Right atrium auricular region (tissue), 2 donors: ENCODE results near the gene STAP1. TPM values are rescaled to one million over a fixed set of nuclear protein-coding genes. Genes with fewer than 3 reads are reported as not detected.

ENCODE experiments used
- DNase-seq: peaks from one replicate; pipeline ENCODE4 v3.0.0-alpha.2; 2019; ENCODE audit warnings: low spot score
- H3K27ac ChIP-seq, 2 donors: fragments of 200-600 bp; sonication (generic); 1 replicate in 1 of 2; 2 replicates in 1 of 2; pipeline ENCODE4 v1.5.1; 2016 to 2019
- H3K27me3 ChIP-seq, 2 donors: fragments of 200-600 bp; sonication (generic); one replicate each; pipeline versions ENCODE4 v1.5.1 to v1.6.0; 2017 to 2019
- H3K36me3 ChIP-seq: fragments of 200-600 bp; sonication (generic); one replicate; pipeline ENCODE4 v1.5.1; 2016
- H3K4me1 ChIP-seq, 2 donors: fragments of 200-600 bp; sonication (generic); one replicate each; pipeline versions ENCODE4 v1.5.1 to v1.6.0; 2017 to 2019
- H3K4me3 ChIP-seq, 2 donors: fragments of 200-600 bp; sonication (generic); 1 replicate in 1 of 2; 2 replicates in 1 of 2; pipeline ENCODE4 v1.5.1; 2017 to 2019; ENCODE audit warnings: mild to moderate bottlenecking in 1 of 2, moderate library complexity in 1 of 2
- H3K9me3 ChIP-seq, 2 donors: fragments of 200-600 bp; sonication (generic); one replicate each; pipeline ENCODE4 v1.5.1; 2019
- CTCF ChIP-seq, 2 donors: fragments of 200-600 bp; sonication (generic); IDR thresholded peaks; one replicate each; pipeline ENCODE4 v1.5.1; 2019; ENCODE audit warnings: antibody characterized with exemption in 2 of 2
- total RNA-seq, 2 donors: library from RNA; depleted of rRNA; stranded (reverse); fragments of >200 nt; gene quantifications; one replicate each; pipeline ENCODE4 v1.1.0, GENCODE V29; 2016

Gene STAP1
- total RNA-seq, 2 donors from 2014 or later, result not detected

GRCh38 chr4:67587156-67587555, 28.6 kb downstream of the STAP1 start:
- Histone ChIP-seq H3K27me3 (no peaks in the 10 kb centered on the region), H3K27ac (no peak overlapping the region), H3K36me3 (no peaks in the 10 kb centered on the region), H3K4me1 (no peaks in the 10 kb centered on the region), H3K4me3 (no peak overlapping the region), H3K9me3 (no peaks in the 10 kb centered on the region)
- no peak for TF ChIP-seq CTCF (IDR thresholded peaks at IDR 0.05)
- DNase-seq, result no peak

GRCh38 chr4:67593741-67594175, 35.2 kb downstream of the STAP1 start:
- Histone ChIP-seq H3K4me3 (no peak overlapping the region), H3K27ac (no peak overlapping the region), H3K4me1 (no peaks in the 10 kb centered on the region), H3K36me3 (no peaks in the 10 kb centered on the region), H3K27me3 (no peaks in the 10 kb centered on the region), H3K9me3 (no peaks in the 10 kb centered on the region)
- no peak for TF ChIP-seq CTCF (IDR thresholded peaks at IDR 0.05)
- DNase-seq, result no peak

- no peak for DNase-seq
- Histone ChIP-seq H3K27me3 (no peaks in the 10 kb centered on the region), H3K36me3 (no peaks in the 10 kb centered on the region), H3K27ac (no peak overlapping the region), H3K9me3 (peaks cover 0 to 5% of the 10 kb centered on the region in 2 donors), H3K4me3 (no peak overlapping the region), H3K4me1 (no peaks in the 10 kb centered on the region)
- no peak for TF ChIP-seq CTCF (IDR thresholded peaks at IDR 0.05)
Observed at GRCh38 chr4:67603310-67604028, 44.9 kb downstream of the STAP1 start.

- Histone ChIP-seq H3K4me3 (no peak overlapping the region), H3K36me3 (no peaks in the 10 kb centered on the region), H3K4me1 (no peaks in the 10 kb centered on the region), H3K9me3 (peaks cover 0 to 5% of the 10 kb centered on the region in 2 donors), H3K27ac (no peak overlapping the region), H3K27me3 (no peaks in the 10 kb centered on the region)
- TF ChIP-seq CTCF (IDR thresholded peaks at IDR 0.05), result no peak
- DNase-seq, result no peak
Observed at GRCh38 chr4:67604029-67604381, 45.5 kb downstream of the STAP1 start.

- no peak for DNase-seq
- TF ChIP-seq CTCF (IDR thresholded peaks at IDR 0.05), result no peak
- Histone ChIP-seq H3K27ac (no peak overlapping the region), H3K9me3 (peaks cover 0 to 5% of the 10 kb centered on the region in 2 donors), H3K4me3 (no peak overlapping the region), H3K4me1 (no peaks in the 10 kb centered on the region), H3K27me3 (no peaks in the 10 kb centered on the region), H3K36me3 (no peaks in the 10 kb centered on the region)
Observed at GRCh38 chr4:67604749-67605148, 46.2 kb downstream of the STAP1 start.

- no peaks in the 10 kb centered on the region for H3K36me3 ChIP-seq
- H3K27ac ChIP-seq, result no peak overlapping the region
- H3K9me3 ChIP-seq, result peaks cover 0 to 1% of the 10 kb centered on the region in 2 donors
Observed at GRCh38 chr4:67608027-67608426, 49.5 kb downstream of the STAP1 start.

More at GRCh38 chr4:67608027-67608426, 49.5 kb downstream of the STAP1 start:
- Histone ChIP-seq H3K4me3 (no peak overlapping the region), H3K4me1 (no peaks in the 10 kb centered on the region), H3K27me3 (no peaks in the 10 kb centered on the region)
- no peak for TF ChIP-seq CTCF (IDR thresholded peaks at IDR 0.05)
- DNase-seq, result no peak
